HepG2 (cell line): ENCODE measurements around the gene PARP14. TPM values are rescaled to one million over a fixed set of nuclear protein-coding genes. Genes with fewer than 3 reads are reported as not detected.

ENCODE experiments used
- ATAC-seq: fragments of 200-7000 bp; cut with Tn5 transposase; 3 replicates; pipeline ENCODE4 v1.9.1; 2020; ENCODE audit warnings: mild to moderate bottlenecking, moderate library complexity
- BruUV-seq: library from RNA; stranded (reverse); fragments of 400-500 nt; replicated peaks from 2 replicates; lab custom pipeline; 2021; lab: Mats Ljungman, UMichigan
- CTCF ChIA-PET: fragments of 300-600 bp; formaldehyde crosslinking; extraction: SDS; loops from one replicate; lab custom pipeline; 2021; ENCODE audit warnings: low total read pairs, inconsistent platforms, low intra/inter-chr PET ratio; lab: Yijun Ruan, JAX
- POLR2A ChIA-PET: fragments of 350-600 bp; sonication (Branson Sonifier 250); formaldehyde crosslinking; loops from one replicate; lab custom pipeline; 2020; ENCODE audit warnings: antibody characterized with exemption, inconsistent platforms; lab: Yijun Ruan, JAX
- DNase-seq: peaks from one replicate; pipeline ENCODE4 v3.0.0-alpha.2; 2015; ENCODE audit warnings: low spot score
- FAIRE-seq: peaks from 3 replicates; lab custom pipeline; 2011; peaks lifted over from hg19 to GRCh38; lab: Jason Lieb, UNC
- H2AFZ ChIP-seq: one replicate; pipeline ENCODE4 v1.6.1; 2011; ENCODE audit warnings: low read length, inconsistent platforms
- H3K27ac ChIP-seq: fragments of 300-600 bp; 3 replicates; pipeline ENCODE4 v1.8.0; 2011; ENCODE audit warnings: mixed run types, mild to moderate bottlenecking, mixed read lengths, low read length, inconsistent platforms; ENCODE audit not compliant: insufficient read depth; ENCODE audit errors: extremely low read length
- H3K27me3 ChIP-seq, 2 experiments: fragments of 200-600 bp in 1 of 2; 2 replicates in 1 of 2; 3 replicates in 1 of 2; pipeline versions ENCODE4 v1.6.0 to v1.8.0; 2011; ENCODE audit warnings: low read length in 2 of 2, mild to moderate bottlenecking in 2 of 2, moderate library complexity in 2 of 2, inconsistent platforms in 1 of 2; ENCODE audit not compliant: insufficient read depth in 2 of 2, control insufficient read depth in 1 of 2
- H3K36me3 ChIP-seq, 2 experiments: fragments of 200-600 bp in 1 of 2; replicated peaks in 1 of 2; 2 replicates in 1 of 2; 3 replicates in 1 of 2; pipeline versions ENCODE4 v1.5.1 to v1.8.0; 2011; ENCODE audit warnings: low read length in 2 of 2, inconsistent platforms in 1 of 2; ENCODE audit not compliant: insufficient read depth in 2 of 2, control insufficient read depth in 1 of 2
- H3K4me1 ChIP-seq: 2 replicates; pipeline ENCODE4 v1.5.1; 2012; ENCODE audit warnings: low read length, inconsistent platforms; ENCODE audit not compliant: insufficient read depth
- H3K4me2 ChIP-seq: 2 replicates; pipeline ENCODE4 v1.6.0; 2011; ENCODE audit warnings: low read depth, low read length, inconsistent platforms
- H3K4me3 ChIP-seq, 3 experiments: fragments of 200-600 bp in 1 of 3; sonication (generic), shearing (Covaris generic) in 1 of 3; replicated peaks in 1 of 3; 2 replicates each; pipeline ENCODE4 v1.5.1; 2011 to 2016; ENCODE audit warnings: low read length in 3 of 3, inconsistent platforms in 2 of 3, low read depth in 2 of 3, mild to moderate bottlenecking in 2 of 3, control low read depth in 1 of 3, mixed read lengths in 1 of 3; ENCODE audit not compliant: insufficient read depth in 1 of 3
- H3K79me2 ChIP-seq: one replicate; pipeline ENCODE4 v1.6.1; 2011; ENCODE audit warnings: low read length, inconsistent platforms; ENCODE audit not compliant: insufficient read depth
- H3K9ac ChIP-seq: 2 replicates; pipeline ENCODE4 v1.6.0; 2011; ENCODE audit warnings: mild to moderate bottlenecking, low read depth, low read length, inconsistent platforms; ENCODE audit not compliant: insufficient read depth
- H3K9me3 ChIP-seq: 2 replicates; pipeline ENCODE4 v1.5.1; 2012; ENCODE audit warnings: mild to moderate bottlenecking, low read length
- H4K20me1 ChIP-seq: 2 replicates; pipeline ENCODE4 v1.6.0; 2011; ENCODE audit warnings: inconsistent platforms, mild to moderate bottlenecking, low read length, moderate library complexity; ENCODE audit not compliant: insufficient read depth
- FOXM1 ChIP-seq: sonication (generic); formaldehyde crosslinking; IDR thresholded peaks from 2 replicates; pipeline ENCODE4 v1.5.0; 2020; ENCODE audit warnings: missing genetic modification reagents
- JUN ChIP-seq: sonication (generic); formaldehyde crosslinking; IDR thresholded peaks from 2 replicates; pipeline ENCODE4 v1.4.0; 2020; ENCODE audit warnings: mild to moderate bottlenecking, missing genetic modification reagents
- NFYC ChIP-seq: IDR thresholded peaks from 2 replicates; pipeline ENCODE4 v1.6.1; 2016; ENCODE audit warnings: missing genetic modification reagents, missing compliant biosample characterization
- ZNF264 ChIP-seq: sonication (generic); formaldehyde crosslinking; IDR thresholded peaks from 2 replicates; pipeline ENCODE4 v1.4.0; 2020; ENCODE audit warnings: missing genetic modification reagents
- ZNF616 ChIP-seq: sonication (generic); formaldehyde crosslinking; IDR thresholded peaks from 2 replicates; pipeline ENCODE4 v1.5.0; 2020; ENCODE audit warnings: low read depth, mild to moderate bottlenecking, missing genetic modification reagents
- WGBS: methylation state at CpG from one replicate; pipeline ENCODE4 v1.1.6; 2017; ENCODE audit warnings: low lambda C conversion rate; 5-methylcytosine and 5-hydroxymethylcytosine counted together
- in situ Hi-C: cut with HindIII; loops from 2 replicates; pipeline ENCODE4 v1.10.0; 2017; ENCODE audit warnings: low pct_unique_long_range_greater_than_20kb; ENCODE audit not compliant: extremely low pct_ligation_motif_present
- intact Hi-C: fragments of 100-400 bp; cut with micrococcal nuclease; formaldehyde crosslinking; loops from one replicate; pipeline ENCODE4 v1.10.0; 2022; ENCODE audit not compliant: unreplicated experiment
- polyA plus RNA-seq, 8 experiments: library from polyadenylated mRNA; depleted of rRNA in 3 of 8; stranded (reverse) in 7 of 8; unstranded in 1 of 8; fragments of >200 nt; fragmentation: Illumina TruSeq in 4 of 8; extraction: Trizol in 4 of 8; gene quantifications; 2 replicates each; pipeline versions ENCODE4 v1.2.1 to v1.2.3, GENCODE V29; 2011 to 2016; ENCODE audit warnings: low read depth in 4 of 8, missing spikeins in 1 of 8, mixed read lengths in 1 of 8; ENCODE audit not compliant: insufficient read depth in 1 of 8
- total RNA-seq, 5 experiments: library from RNA; depleted of rRNA; stranded (reverse); fragments of >200 nt; fragmentation: Illumina TruSeq; extraction: Trizol; gene quantifications; 2 replicates each; pipeline ENCODE4 v1.2.3, GENCODE V29; 2016; ENCODE audit warnings: low read depth in 1 of 5
- TF ChIP-seq, protein P1 (sequence below): sonication (generic); formaldehyde crosslinking; IDR thresholded peaks from 2 replicates; pipeline ENCODE4 v1.4.0; 2020; ENCODE audit warnings: mild to moderate bottlenecking, missing genetic modification reagents
- TF ChIP-seq, protein P2 (sequence below), 2 experiments: sonication (generic) in 1 of 2; formaldehyde crosslinking in 1 of 2; IDR thresholded peaks; 2 replicates each; pipeline versions ENCODE4 v1.4.0 to v1.6.1; 2016 to 2020; ENCODE audit warnings: borderline replicate concordance in 1 of 2, low read depth in 1 of 2, mild to moderate bottlenecking in 1 of 2, missing genetic modification reagents in 1 of 2

Gene PARP14
- total and polyA plus RNA-seq, 2 of the 13 experiments (the other 11 are each of a cell fraction or from before 2014, with no cell fraction given): 9.0 to 19.1 TPM

DNA sequence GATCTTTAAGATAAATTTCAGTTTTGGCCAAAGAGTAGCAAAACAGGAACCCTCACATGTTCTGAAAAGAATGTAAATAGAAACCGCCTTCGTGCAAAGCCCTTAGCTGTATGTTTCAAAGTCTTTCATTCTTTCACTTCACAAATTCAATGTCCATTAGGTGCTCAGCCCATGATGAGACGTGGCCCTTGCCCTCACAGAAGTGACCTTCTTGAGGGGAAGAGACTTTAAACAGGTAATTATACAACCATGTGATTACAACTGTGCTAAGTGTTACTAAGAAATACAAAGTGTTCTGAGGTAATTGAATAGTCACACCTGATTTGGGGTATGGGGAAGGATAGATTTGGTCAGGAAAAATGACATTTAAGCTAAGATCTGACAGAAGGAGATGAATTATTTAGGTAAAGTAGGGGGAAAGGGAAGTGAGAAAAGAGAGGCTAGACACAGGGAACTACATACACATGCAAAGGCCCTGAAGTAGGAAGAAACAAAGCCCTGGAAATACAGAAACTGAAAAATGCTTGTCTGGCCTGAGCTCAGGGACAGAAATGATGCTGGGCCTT, 93.4 kb downstream of the PARP14 start:
- Histone ChIP-seq H3K27ac (no peak overlapping the region), H3K4me3 (no peak overlapping the region), H3K9me3 (no peaks in the 10 kb centered on the region), H3K4me1 (no peaks in the 10 kb centered on the region), H2AFZ (no peak overlapping the region), H3K36me3 (no peaks in the 10 kb centered on the region), H4K20me1 (no peaks in the 10 kb centered on the region), H3K9ac (no peak overlapping the region), H3K27me3 (no peaks in the 10 kb centered on the region), H3K79me2 (no peaks in the 10 kb centered on the region), H3K4me2 (no peak overlapping the region)
- no peak for FAIRE-seq
- WGBS: 73% methylated on average over 3 of the region's 3 CpGs
- ChIA-PET POLR2A (no interaction called here), CTCF (no interaction called here)
- no peak for DNase-seq
- TF ChIP-seq FOXM1 (CRISPR knock-in tag) (no peak), ZNF264 (CRISPR knock-in tag) (no peak), NFYC (CRISPR knock-in tag) (no peak), JUN (CRISPR knock-in tag) (no peak), ZNF616 (no peak)
- TF ChIP-seq, protein P1, sequence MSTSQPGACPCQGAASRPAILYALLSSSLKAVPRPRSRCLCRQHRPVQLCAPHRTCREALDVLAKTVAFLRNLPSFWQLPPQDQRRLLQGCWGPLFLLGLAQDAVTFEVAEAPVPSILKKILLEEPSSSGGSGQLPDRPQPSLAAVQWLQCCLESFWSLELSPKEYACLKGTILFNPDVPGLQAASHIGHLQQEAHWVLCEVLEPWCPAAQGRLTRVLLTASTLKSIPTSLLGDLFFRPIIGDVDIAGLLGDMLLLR: no peak
- TF ChIP-seq, protein P2, sequence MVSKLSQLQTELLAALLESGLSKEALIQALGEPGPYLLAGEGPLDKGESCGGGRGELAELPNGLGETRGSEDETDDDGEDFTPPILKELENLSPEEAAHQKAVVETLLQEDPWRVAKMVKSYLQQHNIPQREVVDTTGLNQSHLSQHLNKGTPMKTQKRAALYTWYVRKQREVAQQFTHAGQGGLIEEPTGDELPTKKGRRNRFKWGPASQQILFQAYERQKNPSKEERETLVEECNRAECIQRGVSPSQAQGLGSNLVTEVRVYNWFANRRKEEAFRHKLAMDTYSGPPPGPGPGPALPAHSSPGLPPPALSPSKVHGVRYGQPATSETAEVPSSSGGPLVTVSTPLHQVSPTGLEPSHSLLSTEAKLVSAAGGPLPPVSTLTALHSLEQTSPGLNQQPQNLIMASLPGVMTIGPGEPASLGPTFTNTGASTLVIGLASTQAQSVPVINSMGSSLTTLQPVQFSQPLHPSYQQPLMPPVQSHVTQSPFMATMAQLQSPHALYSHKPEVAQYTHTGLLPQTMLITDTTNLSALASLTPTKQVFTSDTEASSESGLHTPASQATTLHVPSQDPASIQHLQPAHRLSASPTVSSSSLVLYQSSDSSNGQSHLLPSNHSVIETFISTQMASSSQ (IDR thresholded peaks at IDR 0.05; ENCODE audit: low read depth): no peak
- TF ChIP-seq, protein P2 (CRISPR knock-in tag; IDR thresholded peaks at IDR 0.05; ENCODE audit: borderline replicate concordance): no peak
- no peak for ATAC-seq
- intact Hi-C loops: no loop called here
- BruUV-seq: no TSS peak
- in situ Hi-C loops: loop anchor here (25.0 kb wide), 1 partner anchor 263 kb away; the partner anchor contains the start of gene SEMA5B
